ENCODE results near the gene PALLD. TPM values are rescaled to one million over a fixed set of nuclear protein-coding genes. Genes with fewer than 3 reads are reported as not detected.

PALLD gene
- total and polyA plus RNA-seq, 2 experiments from 2014 or later, result 17.9 to 30.5 TPM

DNA sequence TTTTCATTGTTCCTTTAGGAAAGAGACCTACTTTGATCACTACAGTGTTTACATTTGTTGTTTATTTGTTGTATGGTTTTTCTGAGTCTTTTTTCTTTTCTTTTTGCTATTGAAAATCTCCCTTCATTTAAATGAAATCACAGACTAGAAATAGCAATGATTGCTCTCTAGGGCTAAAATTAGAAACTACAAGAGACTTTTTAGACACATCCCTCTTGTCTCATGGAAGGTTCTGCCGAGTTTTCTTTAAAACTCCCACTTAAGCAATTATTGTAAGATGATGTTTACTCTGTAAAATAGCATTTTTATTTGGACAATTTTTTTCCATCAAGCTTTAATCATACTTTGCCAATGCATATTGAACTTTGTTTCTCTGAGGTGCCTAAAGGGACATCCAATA is 136.6 kb downstream of the PALLD start:
- H3K4me1 ChIP-seq (ENCODE audit: insufficient read depth), result peaks cover 60% of the 10 kb centered on the region
- peak overlapping the region; percentile 68 for H3K4me2 ChIP-seq (ENCODE audit: unreplicated experiment)
- H3K4me3 ChIP-seq, result no peak overlapping the region

DNA sequence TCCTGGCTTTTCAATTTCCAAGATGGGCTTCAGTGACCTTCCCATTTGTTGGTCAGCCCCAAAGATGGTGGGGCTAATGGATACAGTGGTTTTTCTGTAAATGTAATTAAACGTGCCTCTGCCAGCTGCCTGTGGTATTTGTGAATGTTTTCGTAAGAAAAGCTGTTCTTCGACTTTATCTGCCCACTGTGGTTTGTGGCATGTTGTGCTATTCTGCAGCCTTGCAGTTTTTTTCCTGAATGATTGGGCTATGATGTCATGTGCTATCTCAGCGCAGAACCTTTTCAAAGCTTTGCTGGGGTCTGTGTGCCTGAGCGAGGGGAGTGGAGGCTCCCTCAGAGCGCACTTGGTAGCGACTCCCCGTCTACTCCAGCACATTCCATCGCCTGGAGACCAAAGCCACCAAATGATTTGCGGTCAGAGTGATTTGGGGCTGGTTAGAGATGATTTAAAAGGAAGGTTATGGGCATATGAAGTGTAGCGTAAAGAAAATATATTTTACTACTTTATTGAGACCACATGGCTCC is 137.5 kb downstream of the PALLD start:
- H3K4me2 ChIP-seq (ENCODE audit: unreplicated experiment), result peak overlapping the region; percentile 68
- H3K9me2 ChIP-seq (ENCODE audit: insufficient read depth), result no peaks in the 10 kb centered on the region
- WGBS, 2 experiments (ENCODE audit: low coverage in 1 of 2, low lambda C conversion rate in 2 of 2, missing lambda C conversion rate in 2 of 2), result 9 to 11% methylated on average over 11 of the region's 11 CpGs
- H3K4me3 ChIP-seq, result peak overlapping the region; percentile 47
- DNase-seq, result peak; percentile 89
- no peak overlapping the region for H3K9ac ChIP-seq
- H3K27me3 ChIP-seq (replicated peaks; ENCODE audit: insufficient read depth), result no peaks in the 10 kb centered on the region; the same call in 1 of the 2 replicates
- peak overlapping the region; percentile 16 for H3K27ac ChIP-seq
- no peak overlapping the region for H2AFZ ChIP-seq
- no peaks in the 10 kb centered on the region for H3K9me3 ChIP-seq (ENCODE audit: low read depth)
- H4K20me1 ChIP-seq (ENCODE audit: insufficient read depth), result no peaks in the 10 kb centered on the region
- in situ Hi-C loops (cut with MboI), result no loop called here
- H3K79me2 ChIP-seq (ENCODE audit: insufficient read depth), result no peaks in the 10 kb centered on the region
- peaks cover 67% of the 10 kb centered on the region for H3F3A ChIP-seq (ENCODE audit: insufficient read depth)
- H3K36me3 ChIP-seq (ENCODE audit: low read depth), result no peaks in the 10 kb centered on the region
- peaks cover 60% of the 10 kb centered on the region for H3K4me1 ChIP-seq (ENCODE audit: insufficient read depth)
- TF ChIP-seq EZH2phosphoT487 (IDR thresholded peaks at IDR 0.05; ENCODE audit: insufficient read depth, low read depth) (0 out of 2 replicates have a peak, but pooled peaks have one; percentile 65), EZH2 (IDR thresholded peaks at IDR 0.05; ENCODE audit: insufficient read depth, poor library complexity, severe bottlenecking) (no peak)

More for the DNA sequence above, 136.6 kb downstream of the PALLD start:
- H3F3A ChIP-seq (ENCODE audit: insufficient read depth), result peaks cover 67% of the 10 kb centered on the region
- no peaks in the 10 kb centered on the region for H3K36me3 ChIP-seq (ENCODE audit: low read depth)
- 42 to 44% methylated on average over 1 of the region's 1 CpG for WGBS, 2 experiments (ENCODE audit: low coverage in 1 of 2, low lambda C conversion rate in 2 of 2, missing lambda C conversion rate in 2 of 2)
- no peaks in the 10 kb centered on the region for H3K9me3 ChIP-seq (ENCODE audit: low read depth)
- DNase-seq, result no peak
- H3K79me2 ChIP-seq (ENCODE audit: insufficient read depth), result no peaks in the 10 kb centered on the region
- TF ChIP-seq EZH2 (IDR thresholded peaks at IDR 0.05; ENCODE audit: insufficient read depth, poor library complexity, severe bottlenecking), result peak; percentile 37
- TF ChIP-seq EZH2phosphoT487 (IDR thresholded peaks at IDR 0.05; ENCODE audit: insufficient read depth, low read depth), result no peak
- in situ Hi-C loops (cut with MboI), result no loop called here
- H3K9me2 ChIP-seq (ENCODE audit: insufficient read depth), result no peaks in the 10 kb centered on the region
- H3K27ac ChIP-seq, result no peak overlapping the region
- no peaks in the 10 kb centered on the region; the same call in 1 of the 2 replicates for H3K27me3 ChIP-seq (replicated peaks; ENCODE audit: insufficient read depth)
- H3K9ac ChIP-seq, result no peak overlapping the region
- H2AFZ ChIP-seq, result no peak overlapping the region
- H4K20me1 ChIP-seq (ENCODE audit: insufficient read depth), result no peaks in the 10 kb centered on the region

DNA sequence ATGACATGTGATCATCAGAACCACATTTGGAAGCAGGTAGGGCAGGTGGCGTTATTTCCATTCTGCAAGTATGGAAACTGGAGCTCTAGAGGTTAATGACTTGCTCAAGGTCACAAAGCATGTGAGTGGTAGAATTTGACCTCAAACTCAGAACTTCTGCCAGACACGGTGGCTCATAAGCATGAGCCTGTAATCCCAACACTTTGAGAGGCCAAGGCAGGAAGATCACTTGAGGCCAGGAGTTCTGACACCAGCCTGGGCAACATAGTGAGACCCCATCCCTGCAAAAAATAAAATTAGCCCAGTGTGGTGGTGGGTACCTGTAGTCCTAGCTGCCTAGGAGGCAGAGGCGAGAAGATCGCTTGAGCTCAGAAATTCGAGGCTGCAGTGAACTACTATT is 139.2 kb downstream of the PALLD start:
- H3K4me3 ChIP-seq, result peak overlapping the region; percentile 26; the same call in 1 of the 2 replicates
- no peaks in the 10 kb centered on the region; the same call in 1 of the 2 replicates for H3K27me3 ChIP-seq (replicated peaks; ENCODE audit: insufficient read depth)
- in situ Hi-C loops (cut with MboI), result no loop called here
- no peaks in the 10 kb centered on the region for H3K79me2 ChIP-seq (ENCODE audit: insufficient read depth)
- no peaks in the 10 kb centered on the region for H3K36me3 ChIP-seq (ENCODE audit: low read depth)
- H2AFZ ChIP-seq, result no peak overlapping the region
- peak; percentile 42 for DNase-seq
- no peak for TF ChIP-seq EZH2phosphoT487 (IDR thresholded peaks at IDR 0.05; ENCODE audit: insufficient read depth, low read depth)
- no peak for TF ChIP-seq EZH2 (IDR thresholded peaks at IDR 0.05; ENCODE audit: insufficient read depth, poor library complexity, severe bottlenecking)
- 60 to 64% methylated on average over 5 of the region's 5 CpGs for WGBS, 2 experiments (ENCODE audit: low coverage in 1 of 2, low lambda C conversion rate in 2 of 2, missing lambda C conversion rate in 2 of 2)
- peaks cover 55% of the 10 kb centered on the region for H3F3A ChIP-seq (ENCODE audit: insufficient read depth)
- H3K4me2 ChIP-seq (ENCODE audit: unreplicated experiment), result peak overlapping the region; percentile 64
- H3K9me3 ChIP-seq (ENCODE audit: low read depth), result no peaks in the 10 kb centered on the region
- H4K20me1 ChIP-seq (ENCODE audit: insufficient read depth), result no peaks in the 10 kb centered on the region
- H3K4me1 ChIP-seq (ENCODE audit: insufficient read depth), result peaks cover 53% of the 10 kb centered on the region
- no peaks in the 10 kb centered on the region for H3K9me2 ChIP-seq (ENCODE audit: insufficient read depth)
- H3K9ac ChIP-seq, result no peak overlapping the region
- H3K27ac ChIP-seq, result peak overlapping the region; percentile 90

DNA sequence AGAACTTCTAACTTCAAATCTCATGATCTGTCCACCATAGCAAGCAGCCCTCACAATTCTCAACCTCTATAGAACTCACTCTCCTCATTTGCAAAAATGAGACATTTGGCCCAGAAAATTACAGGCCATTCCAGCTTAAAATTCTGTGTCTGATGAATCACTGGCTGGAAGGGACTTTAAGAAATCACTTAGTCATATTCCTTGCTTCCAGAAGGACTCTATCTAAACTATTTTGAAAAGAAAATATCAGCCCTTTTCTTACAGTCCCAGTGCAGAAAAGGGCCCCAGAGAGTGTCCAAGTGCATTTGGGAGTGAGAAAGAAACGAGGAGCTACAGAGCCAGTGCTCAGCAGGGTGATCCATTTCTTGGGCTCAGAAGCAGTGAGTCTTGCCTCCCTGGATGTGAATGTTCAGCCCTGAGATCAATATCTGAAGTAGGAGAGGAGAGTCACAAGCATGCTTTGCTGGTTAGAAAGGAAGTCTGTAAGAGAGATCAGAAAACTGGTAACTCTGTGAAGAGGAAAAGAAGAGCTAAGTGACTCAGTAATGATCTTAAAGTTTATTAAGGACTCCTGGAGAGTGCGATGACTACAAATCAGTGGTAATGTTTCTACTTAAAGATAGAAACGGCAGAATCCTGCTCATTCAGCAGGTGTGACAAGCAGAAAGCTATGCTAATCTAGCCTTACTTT is 139.8 kb downstream of the PALLD start:
- no peaks in the 10 kb centered on the region for H3K9me2 ChIP-seq (ENCODE audit: insufficient read depth)
- no peak for TF ChIP-seq EZH2 (IDR thresholded peaks at IDR 0.05; ENCODE audit: insufficient read depth, poor library complexity, severe bottlenecking)
- no peak for TF ChIP-seq EZH2phosphoT487 (IDR thresholded peaks at IDR 0.05; ENCODE audit: insufficient read depth, low read depth)
- in situ Hi-C loops (cut with MboI), result no loop called here
- H4K20me1 ChIP-seq (ENCODE audit: insufficient read depth), result no peaks in the 10 kb centered on the region
- DNase-seq, result peak; percentile 89
- peak overlapping the region; percentile 26 for H3K4me3 ChIP-seq
- no peaks in the 10 kb centered on the region for H3K36me3 ChIP-seq (ENCODE audit: low read depth)
- H2AFZ ChIP-seq, result 0 out of 2 replicates have a peak overlapping the region, but pooled peaks have one; percentile 18
- H3K27ac ChIP-seq, result peak overlapping the region; percentile 90
- peak overlapping the region; percentile 58 for H3K9ac ChIP-seq
- H3K4me1 ChIP-seq (ENCODE audit: insufficient read depth), result peaks cover 49% of the 10 kb centered on the region
- H3K27me3 ChIP-seq (replicated peaks; ENCODE audit: insufficient read depth), result no peaks in the 10 kb centered on the region; the same call in 1 of the 2 replicates
- H3F3A ChIP-seq (ENCODE audit: insufficient read depth), result peaks cover 52% of the 10 kb centered on the region
- peak overlapping the region; percentile 64 for H3K4me2 ChIP-seq (ENCODE audit: unreplicated experiment)
- WGBS, 2 experiments (ENCODE audit: low coverage in 1 of 2, low lambda C conversion rate in 2 of 2, missing lambda C conversion rate in 2 of 2), result 0 to 2% methylated on average over 3 of the region's 3 CpGs
- no peaks in the 10 kb centered on the region for H3K79me2 ChIP-seq (ENCODE audit: insufficient read depth)
- H3K9me3 ChIP-seq (ENCODE audit: low read depth), result no peaks in the 10 kb centered on the region

All from GM23248 (cell line).